NCI-H748 treated with DMSO at 0.1 percent for 48 hours (cell line): ENCODE data around the gene PTPN4.
A peak's percentile ranks its signal among the peaks of the same experiment; 100 is the strongest.

Source experiments
- DNase-seq: peaks from one replicate; lab custom pipeline; 2025; lab: John Stamatoyannopoulos, UW

PTPN4 gene, protein sequence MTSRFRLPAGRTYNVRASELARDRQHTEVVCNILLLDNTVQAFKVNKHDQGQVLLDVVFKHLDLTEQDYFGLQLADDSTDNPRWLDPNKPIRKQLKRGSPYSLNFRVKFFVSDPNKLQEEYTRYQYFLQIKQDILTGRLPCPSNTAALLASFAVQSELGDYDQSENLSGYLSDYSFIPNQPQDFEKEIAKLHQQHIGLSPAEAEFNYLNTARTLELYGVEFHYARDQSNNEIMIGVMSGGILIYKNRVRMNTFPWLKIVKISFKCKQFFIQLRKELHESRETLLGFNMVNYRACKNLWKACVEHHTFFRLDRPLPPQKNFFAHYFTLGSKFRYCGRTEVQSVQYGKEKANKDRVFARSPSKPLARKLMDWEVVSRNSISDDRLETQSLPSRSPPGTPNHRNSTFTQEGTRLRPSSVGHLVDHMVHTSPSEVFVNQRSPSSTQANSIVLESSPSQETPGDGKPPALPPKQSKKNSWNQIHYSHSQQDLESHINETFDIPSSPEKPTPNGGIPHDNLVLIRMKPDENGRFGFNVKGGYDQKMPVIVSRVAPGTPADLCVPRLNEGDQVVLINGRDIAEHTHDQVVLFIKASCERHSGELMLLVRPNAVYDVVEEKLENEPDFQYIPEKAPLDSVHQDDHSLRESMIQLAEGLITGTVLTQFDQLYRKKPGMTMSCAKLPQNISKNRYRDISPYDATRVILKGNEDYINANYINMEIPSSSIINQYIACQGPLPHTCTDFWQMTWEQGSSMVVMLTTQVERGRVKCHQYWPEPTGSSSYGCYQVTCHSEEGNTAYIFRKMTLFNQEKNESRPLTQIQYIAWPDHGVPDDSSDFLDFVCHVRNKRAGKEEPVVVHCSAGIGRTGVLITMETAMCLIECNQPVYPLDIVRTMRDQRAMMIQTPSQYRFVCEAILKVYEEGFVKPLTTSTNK

DNA sequence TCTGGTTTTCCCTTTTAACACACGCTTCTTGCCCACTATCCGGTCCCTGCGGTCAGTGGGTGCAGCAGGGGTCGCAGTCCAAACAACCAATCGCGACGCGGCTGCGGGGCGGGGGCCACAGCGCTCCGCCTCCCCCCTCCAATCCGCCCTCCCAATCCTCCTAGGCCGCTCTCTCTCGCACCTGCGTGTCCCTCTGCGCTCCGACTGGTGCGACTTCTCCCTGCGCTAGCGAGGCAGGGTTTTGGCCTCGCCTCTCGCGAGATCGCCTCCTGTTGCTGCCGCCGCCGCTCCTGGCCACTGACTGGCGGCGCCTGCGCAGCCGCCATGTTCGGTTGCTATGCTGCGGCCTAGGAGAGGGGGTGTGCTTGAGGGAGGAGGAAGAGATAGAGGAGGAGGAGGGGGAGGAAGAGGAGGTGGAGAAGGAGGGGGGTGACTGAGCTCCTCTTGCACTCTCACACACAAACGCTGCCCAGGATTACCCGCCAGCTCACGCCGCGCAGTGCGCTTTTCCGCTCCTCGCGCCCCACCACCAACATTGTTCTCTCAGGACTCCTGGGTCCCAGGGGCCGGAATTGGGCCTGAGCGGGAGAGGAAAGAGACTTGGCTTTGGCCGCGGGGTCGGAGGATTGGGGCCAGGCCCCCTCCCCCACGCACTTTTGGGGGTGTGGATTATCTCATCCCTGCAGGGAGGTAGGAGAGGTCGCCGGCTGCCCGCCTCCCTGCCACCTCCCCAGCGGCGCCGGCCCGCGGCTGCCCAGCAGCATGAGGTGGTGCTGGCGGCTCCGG, at the start of gene PTPN4:
Gene PTPN4, plus strand, starts transcription at position 472 of the 786 bp plus-strand sequence. CDS start 49,932 bp downstream, outside the sequence.
- peak; percentile 88 for DNase-seq

DNA sequence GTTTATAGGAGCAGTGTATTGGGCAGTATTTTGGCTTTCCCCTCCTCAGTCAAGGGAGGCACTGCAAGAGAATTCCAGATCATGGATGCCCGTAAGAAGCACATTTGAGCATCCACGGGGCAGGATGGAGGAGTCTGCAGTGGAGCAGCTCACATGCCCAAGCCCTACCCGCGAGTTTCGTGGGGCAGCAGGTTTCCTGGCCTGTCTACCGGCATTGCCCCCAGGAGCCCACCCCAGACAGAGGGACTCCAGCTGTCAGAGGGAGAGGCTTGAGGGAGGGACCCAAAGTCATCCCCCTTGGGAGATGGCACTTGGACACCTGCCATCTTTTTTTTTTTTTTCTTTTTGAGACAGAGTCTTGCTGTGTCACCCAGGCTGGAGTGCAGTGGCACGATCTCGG, 49.4 kb upstream of the PTPN4 start:
- no peak for DNase-seq

DNA sequence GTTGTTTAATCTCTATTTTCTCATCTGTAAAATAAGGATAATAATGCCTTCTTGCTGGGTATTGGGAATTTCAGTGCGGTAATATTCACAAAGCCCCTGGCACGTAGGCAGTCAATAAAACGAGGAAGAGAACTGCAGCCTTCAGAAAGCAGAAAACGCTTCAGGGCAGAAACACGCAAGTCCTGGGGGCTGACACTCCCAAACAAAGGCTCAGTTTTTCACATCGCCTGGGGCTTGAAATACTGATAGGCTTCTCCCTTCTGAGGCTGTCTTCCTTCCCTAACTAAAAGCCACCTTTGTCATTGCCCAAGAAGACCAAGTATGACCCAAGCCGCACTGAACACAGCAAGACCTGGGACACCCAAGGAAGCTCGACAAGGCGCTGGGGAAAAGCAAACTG, 48.4 kb upstream of the PTPN4 start:
- DNase-seq = no peak

DNA sequence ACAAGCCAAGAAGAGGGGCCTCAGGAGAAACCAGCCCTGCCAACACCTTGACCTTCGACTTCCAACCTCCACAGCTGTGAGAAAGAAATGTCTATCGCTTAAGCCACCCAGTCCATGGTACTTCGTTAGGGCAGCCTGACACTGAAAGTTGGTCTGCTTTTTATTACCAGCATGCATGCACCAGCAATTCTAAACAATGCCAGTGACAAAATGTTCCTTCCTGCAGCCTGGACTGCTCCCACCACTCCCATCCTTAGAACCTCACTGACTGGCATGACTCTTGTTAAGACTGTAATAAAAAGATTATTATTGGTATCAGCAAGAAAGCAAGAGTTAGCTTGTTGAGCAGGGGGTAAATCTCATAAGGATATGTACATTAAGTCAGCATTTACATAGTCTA, 47.2 kb upstream of the PTPN4 start:
- no peak for DNase-seq

DNA sequence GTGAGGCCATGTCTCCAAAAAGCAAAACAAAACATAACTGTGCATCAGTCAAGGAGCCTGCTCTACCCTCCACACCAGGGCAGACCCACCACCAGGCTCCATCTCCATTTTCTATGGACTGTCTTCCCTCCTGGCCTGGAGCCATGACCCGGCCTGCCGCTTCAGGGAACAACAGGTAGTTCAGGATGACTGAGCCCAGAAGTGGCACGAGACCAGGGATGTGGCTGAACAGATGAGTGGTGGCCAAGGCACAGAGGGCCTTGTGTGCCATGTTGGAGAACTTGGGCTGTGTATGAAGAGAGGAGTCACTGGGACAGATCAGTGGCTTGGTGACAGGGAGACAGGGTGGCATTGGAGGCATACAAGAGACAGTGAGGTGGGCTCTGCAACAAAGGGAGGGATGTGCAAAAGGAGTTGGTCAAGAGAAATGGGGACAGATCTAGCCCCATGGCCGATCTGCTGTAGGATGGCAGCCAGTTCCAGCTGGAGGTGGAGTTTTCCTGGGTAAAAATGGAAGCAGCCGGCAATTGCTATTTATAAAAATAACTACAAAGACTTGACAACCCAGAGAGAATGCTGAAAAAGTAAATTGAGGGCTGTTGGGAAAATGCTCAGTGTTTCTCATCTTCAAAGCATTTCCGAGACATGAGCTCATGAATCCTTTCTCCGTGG, 45.8 kb upstream of the PTPN4 start:
- no peak for DNase-seq

DNA sequence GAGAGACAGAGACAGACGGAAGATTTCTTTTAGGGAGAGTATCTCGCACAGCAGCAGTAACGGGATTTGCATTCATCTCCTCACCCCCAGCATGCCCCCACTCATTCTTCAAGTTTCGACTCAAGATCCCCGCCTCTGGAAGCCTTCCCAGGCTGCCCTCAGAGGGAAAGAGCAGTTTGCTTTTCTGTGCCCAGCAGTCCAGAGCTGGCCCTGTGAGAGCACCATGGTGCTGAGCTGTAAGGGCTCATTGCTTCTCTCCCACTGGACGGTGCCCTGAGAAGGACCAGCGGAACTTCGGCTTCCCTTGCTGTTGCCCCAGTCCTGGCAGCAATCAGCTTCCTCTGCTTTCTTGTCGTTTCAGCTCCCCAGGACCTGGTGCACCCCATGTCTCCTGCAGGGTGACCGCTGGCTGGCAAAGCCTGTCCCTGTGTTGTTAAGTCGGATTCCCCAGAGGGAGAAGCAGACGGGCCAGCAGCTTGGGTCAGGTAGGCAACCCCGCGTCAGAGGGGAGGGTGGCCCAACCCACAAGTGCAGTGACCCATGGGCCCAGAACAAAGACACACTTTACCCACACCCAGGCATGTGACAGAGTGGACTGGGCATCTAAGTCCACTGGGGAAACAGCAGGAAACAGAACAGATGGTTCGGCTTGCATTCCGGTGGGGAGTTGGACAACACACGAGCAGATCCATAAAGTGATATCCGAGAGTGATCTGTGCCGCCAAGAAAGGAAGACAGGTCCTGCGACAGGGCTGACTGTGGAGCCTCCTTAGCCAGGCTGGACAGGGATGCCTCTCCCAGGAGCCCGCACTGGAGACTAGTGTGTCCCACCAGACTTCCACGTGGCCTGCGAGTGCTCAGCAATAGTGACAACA, 44.1 kb upstream of the PTPN4 start:
- DNase-seq = no peak

DNA sequence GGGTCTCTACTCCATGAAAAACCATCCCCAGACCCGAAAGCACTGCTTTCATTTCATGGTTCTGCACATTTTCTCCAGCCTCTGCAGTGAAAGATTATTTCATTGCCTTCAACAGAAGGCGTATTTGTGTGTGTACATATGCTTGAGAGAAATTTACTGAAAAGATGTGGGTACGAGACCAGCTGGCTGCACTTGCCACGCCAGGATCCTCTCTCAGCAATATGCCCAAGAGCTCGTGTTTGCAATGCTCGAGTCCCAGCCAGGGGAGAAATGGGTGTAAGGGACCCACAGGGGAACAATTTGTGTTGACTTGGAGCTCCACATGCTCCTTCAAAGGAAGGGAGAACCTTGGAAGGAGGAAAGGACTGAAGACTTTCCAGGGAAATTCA, 43.4 kb upstream of the PTPN4 start:
- DNase-seq = no peak

DNA sequence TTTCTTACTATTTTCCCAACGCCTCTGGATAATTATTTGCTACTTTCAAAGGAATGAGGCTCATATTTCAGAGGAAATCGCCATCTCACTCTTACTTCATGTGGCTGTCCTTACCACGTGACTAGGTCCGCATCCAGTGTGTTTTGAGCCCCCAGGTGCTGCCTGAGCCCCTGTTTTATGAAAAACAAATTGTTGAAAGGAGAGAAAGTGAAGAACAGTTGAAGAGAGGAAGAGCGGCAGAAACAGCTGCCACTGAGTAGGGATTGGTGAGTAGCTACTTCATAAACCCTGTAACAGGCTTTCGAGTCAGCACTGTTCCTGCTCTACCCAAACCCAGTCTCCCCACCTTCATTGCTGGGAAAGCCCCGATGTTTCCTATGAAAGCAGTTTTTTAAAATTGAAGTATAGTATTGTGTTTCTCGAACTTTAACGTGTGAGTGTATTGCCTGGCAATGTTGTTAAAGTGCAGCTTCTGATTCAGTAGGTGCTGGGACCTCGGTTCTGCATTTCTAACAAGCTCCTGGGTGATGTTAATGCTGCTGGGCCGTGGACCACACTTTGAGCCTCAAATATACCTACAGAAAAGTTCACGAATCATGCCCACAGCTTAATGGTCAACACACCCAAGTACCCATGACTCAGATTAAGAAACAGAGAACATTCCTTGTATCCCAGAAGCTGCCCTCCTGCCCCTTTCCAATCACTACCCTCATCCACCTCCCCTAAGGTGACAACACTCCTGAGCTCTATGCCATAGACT, 41.0 kb upstream of the PTPN4 start:
- DNase-seq = no peak

DNA sequence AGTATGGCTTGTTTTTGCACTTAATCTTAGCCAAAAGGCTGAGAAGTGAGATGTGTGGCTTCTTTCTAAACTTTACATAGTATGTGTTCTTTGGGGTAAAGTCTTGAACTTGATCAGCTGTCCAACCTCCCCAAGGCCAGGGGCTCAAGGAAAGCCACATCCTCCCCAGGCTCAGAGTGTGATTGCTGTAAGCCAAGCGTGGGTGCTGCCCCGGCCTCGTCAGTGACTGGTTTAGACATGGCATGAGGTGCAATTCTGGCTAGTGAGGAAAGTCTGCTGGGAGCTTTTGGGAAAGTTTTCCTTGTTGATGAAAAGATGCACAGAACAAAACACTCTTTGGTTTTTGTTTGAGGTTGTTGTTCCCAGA, 40.5 kb upstream of the PTPN4 start:
- no peak for DNase-seq

DNA sequence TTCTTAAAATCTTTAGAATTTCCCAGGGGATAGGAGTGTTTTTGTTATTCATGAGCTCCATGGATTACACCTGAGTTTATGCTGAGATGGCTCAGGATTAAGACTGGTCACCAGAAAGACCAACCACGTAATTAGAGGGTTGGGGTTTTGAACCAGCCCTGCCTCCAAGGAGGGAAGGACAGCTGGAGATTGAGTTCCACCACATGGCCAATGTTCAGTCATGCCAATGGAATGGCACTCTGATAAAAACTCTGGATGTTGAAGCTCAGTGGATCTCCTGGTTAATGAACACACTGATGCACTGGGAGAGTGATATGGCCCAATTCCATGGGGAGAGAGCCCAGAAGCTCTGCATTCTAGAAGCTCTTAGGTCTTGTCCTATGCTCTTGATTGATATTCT, 38.7 kb upstream of the PTPN4 start:
- no peak for DNase-seq

DNA sequence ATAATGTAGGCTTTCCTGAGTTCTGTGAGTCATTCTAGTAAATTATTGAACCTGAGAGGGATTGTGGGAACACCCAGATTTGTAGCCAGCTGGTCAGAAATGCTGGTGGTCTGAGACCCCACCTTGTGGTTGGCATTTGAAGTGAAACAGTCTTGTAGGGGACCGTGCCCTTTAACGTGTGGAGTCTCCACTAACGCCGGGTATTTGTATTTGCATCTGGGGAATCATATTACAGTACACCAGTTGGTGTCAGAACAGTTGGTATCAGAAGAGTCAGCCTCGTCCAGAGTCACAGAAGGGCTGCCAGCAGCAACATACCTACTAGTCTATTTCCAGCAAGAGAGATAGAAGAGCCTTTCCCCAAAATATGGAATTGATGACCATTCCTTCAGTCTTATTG, 38.3 kb upstream of the PTPN4 start:
- no peak for DNase-seq

DNA sequence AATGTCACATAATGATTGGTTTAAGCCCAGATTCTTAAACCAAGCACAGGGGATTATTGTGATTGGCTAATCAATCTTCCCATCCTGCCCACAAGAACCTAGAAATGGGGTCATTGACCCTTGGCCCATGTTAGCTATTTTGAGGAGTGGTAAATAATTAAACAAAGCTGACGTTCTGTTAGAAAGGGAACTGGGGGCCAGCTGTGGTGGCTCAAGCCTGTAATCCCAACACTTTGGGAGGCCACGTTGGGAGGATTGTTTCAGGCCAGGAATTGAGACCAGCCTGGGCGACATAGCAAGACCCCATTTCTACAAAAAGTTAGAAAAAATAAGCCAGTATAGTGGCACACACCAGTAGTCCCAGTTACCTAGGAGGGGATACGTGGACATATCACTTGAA, 37.8 kb upstream of the PTPN4 start:
- DNase-seq = no peak

DNA sequence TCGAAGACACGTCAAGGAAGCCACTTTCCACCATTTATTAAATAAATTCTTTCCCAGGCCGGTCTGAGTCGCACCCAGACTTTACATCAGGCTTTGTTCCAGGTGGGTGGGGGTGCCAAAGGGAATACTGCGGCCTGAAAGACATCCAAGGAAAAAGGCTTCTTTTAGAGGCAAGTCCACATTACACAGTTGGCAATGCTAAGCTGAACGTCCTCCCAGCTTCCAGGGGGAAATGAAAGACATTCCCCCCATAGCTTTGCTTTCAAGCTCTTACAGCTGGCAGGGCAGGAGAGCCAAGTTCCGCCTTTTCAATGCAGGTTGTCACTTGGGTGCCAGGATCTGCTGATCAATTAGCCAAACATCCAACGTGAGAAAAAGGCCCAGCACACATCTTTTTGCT, 36.5 kb upstream of the PTPN4 start:
- no peak for DNase-seq

DNA sequence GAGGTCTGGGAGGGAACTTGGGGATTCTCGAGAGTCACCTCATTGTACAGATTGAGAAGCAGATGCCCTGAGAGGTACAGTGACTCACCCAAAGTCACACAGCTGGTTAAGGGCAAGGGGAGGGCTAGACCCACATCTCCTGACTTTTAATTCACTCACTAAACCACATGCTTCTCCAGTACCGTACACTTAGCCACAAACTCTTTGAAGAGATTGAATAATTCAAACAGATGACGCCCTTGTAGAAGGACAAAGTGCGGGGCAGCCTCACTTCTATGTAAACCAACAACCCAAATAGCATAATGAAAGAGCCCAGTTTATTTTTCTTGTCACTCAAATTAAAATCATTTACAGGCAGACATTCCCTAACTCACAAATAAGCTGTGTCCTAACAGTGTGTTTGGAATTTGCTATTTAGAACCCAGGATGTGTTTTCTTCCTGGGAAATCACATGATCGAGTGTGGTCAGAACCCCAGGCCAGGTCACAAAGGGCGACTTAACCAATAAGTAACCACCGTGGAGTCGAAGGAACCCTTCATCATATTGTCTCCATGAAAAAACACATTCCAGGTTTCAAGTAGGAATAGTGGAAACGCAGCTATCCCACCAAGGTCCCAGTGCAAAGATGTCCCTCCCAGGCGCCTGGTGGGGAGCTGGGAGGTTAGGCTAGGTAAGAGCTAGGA, 35.8 kb upstream of the PTPN4 start:
- DNase-seq = no peak

DNA sequence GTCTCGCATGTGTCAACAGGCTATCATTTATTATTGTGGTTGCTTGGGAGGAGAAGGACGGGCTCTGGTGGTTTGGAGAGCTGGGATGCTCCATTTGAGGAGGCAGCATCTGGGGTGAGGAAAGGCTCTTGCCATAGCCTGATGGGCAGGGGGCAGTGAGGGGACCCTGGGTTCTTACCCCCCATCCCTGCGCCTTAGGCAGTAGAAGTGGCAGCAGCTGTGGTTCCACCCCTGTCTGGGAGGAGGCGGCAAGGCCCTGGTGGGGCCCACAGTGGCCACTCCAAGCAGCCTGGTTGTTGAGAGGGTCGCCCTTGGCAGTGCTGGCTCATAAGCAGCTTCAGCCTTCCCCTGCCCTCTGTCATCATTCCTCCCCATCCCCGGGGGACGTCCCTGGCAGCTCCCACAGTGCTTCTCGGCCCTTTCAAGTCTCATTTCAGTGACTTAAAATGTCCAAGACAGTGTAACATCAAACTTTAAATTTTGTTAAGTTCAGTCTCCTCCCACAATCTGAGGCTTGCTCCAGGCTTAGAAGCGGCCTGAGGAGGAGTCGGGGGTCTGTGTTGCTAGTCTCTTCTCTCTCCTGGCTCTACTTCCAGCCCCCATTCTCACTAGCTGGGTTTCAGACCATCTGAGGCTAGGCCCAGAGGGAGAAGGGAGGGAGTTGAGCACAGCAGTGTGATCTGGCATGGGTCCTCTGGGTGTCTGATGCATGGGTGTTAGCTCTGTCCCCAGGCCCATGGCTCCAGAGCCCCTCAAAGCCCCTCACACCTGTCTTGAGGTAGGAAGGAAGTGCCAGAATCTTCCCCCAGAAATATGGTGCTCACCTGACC, 34.9 kb upstream of the PTPN4 start:
- no peak for DNase-seq

DNA sequence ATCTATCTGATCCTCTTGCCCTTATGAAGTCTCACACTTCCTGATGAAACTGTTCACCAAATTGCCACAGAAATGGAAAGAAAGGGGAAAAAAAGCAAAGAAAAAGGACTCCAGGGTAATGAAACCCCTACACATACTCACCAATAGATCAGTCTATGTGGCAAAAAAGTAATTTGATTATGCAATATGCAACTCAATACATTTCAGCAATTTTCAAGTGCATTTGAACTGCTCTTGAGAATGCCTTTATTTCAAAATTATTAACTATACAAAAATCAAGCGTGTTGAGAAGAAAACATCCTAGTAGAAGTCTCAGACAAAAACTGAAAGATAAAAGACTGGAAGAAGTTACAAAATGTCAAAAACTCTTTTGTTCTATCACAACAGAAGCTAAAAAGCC, 32.2 kb upstream of the PTPN4 start:
- no peak for DNase-seq

DNA sequence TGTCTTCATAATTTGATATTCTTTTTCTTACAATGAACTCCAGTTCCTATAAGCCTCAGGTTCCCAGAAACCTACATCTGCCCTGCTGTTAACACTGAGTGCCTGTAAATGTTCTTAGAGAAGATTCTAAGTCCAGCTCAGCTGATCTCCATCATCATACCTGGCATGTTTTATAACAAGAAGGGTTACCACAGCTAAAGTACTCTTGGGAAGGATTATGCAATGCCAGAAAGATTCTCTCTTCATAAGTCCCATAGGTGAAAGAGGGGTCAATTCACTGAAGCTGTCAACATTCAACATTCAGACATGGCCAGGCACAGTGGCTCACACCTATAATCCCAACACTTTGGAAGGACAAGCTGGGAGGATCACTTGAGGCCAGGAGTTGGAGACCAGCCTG, 31.3 kb upstream of the PTPN4 start:
- no peak for DNase-seq

DNA sequence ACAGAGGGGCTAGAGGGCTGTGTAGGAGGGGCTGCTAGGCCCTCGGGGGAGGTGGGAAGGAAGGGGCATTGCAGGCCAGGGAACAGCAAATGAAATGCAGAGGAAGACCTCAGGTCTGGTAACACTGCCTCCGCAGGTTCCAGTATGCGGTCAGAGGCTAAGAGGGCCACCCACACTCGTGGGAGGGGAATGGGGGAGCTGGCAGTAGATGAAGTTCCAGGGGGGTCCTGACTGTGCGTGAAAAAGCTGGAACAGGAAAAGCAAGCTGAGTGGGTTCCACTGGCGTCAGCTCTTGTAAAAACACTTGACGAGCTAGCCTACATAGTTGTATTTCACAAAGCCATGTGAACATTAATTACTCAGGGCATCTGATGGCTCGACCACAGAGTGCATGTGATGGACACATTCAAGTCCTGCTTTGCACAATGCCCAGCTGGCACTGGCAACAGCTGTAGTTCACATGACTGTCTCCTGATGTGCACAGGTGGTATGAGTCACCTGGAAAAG, 29.0 kb upstream of the PTPN4 start:
- no peak for DNase-seq
